HepG2 (cell line): Measurements from ENCODE around the gene KCNK7. TPM values are rescaled to one million over a fixed set of nuclear protein-coding genes. Genes with fewer than 3 reads are reported as not detected.

Source experiments
- ARNT ChIP-seq: fragments of 450-650 bp; IDR thresholded peaks from 2 replicates; pipeline ENCODE4 v1.6.1; 2017
- DZIP1 ChIP-seq: sonication (generic); formaldehyde crosslinking; IDR thresholded peaks from 2 replicates; pipeline ENCODE4 v1.5.0; 2020; ENCODE audit warnings: mild to moderate bottlenecking, missing genetic modification reagents
- EHMT2 ChIP-seq: fragments of 200-600 bp; sonication (generic); IDR thresholded peaks from 2 replicates; pipeline ENCODE4 v1.7.0; 2017; ENCODE audit warnings: antibody characterized with exemption, low read depth, low read length, borderline replicate concordance
- FOXM1 ChIP-seq: sonication (generic); formaldehyde crosslinking; IDR thresholded peaks from 2 replicates; pipeline ENCODE4 v1.5.0; 2020; ENCODE audit warnings: missing genetic modification reagents
- GABPB1 ChIP-seq: IDR thresholded peaks from 2 replicates; pipeline ENCODE4 v1.6.1; 2016; ENCODE audit warnings: mild to moderate bottlenecking, missing genetic modification reagents, moderate library complexity, missing compliant biosample characterization
- KMT2B ChIP-seq: IDR thresholded peaks from 2 replicates; pipeline ENCODE4 v1.6.1; 2016; ENCODE audit warnings: missing genetic modification reagents, missing compliant biosample characterization
- MXI1 ChIP-seq: IDR thresholded peaks from 3 replicates; pipeline ENCODE4 v1.6.1; 2012; ENCODE audit warnings: low read depth, low read length, inconsistent platforms, borderline replicate concordance
- NFYB ChIP-seq: sonication (generic); formaldehyde crosslinking; IDR thresholded peaks from 2 replicates; pipeline ENCODE4 v1.4.0; 2020; ENCODE audit warnings: missing genetic modification reagents
- NR2F6 ChIP-seq, 2 experiments: IDR thresholded peaks; 2 replicates each; pipeline ENCODE4 v1.6.1; 2016; ENCODE audit warnings: antibody characterized with exemption in 1 of 2, mild to moderate bottlenecking in 1 of 2
- PAWR ChIP-seq: sonication (generic); formaldehyde crosslinking; IDR thresholded peaks from 2 replicates; pipeline ENCODE4 v1.4.0; 2020; ENCODE audit warnings: missing genetic modification reagents, mild to moderate bottlenecking, borderline replicate concordance
- RFX3 ChIP-seq: IDR thresholded peaks from 2 replicates; pipeline ENCODE4 v1.6.1; 2016; ENCODE audit warnings: missing biosample characterization, missing genetic modification reagents
- SIN3A ChIP-seq: IDR thresholded peaks from 2 replicates; pipeline ENCODE4 v1.6.1; 2011; ENCODE audit warnings: low read depth, mild to moderate bottlenecking, control low read depth, low read length, borderline replicate concordance
- SP1 ChIP-seq, 2 experiments: fragments of 450-650 bp in 1 of 2; sonication (generic) in 1 of 2; formaldehyde crosslinking in 1 of 2; IDR thresholded peaks; 2 replicates each; pipeline versions ENCODE4 v1.4.0 to v1.6.1; 2016 to 2020; ENCODE audit warnings: missing genetic modification reagents in 1 of 2
- SP5 ChIP-seq: IDR thresholded peaks from 2 replicates; pipeline ENCODE4 v1.6.1; 2016; ENCODE audit warnings: low read depth, borderline replicate concordance
- THRA ChIP-seq: sonication (generic); formaldehyde crosslinking; IDR thresholded peaks from 2 replicates; pipeline ENCODE4 v1.4.0; 2020; ENCODE audit warnings: missing genetic modification reagents, borderline replicate concordance
- TRAFD1 ChIP-seq: sonication (generic); formaldehyde crosslinking; IDR thresholded peaks from 2 replicates; pipeline ENCODE4 v1.5.1; 2020; ENCODE audit warnings: missing genetic modification reagents, mild to moderate bottlenecking, borderline replicate concordance
- ZFP41 ChIP-seq: sonication (generic); formaldehyde crosslinking; IDR thresholded peaks from 2 replicates; pipeline ENCODE4 v1.4.0; 2020; ENCODE audit warnings: mild to moderate bottlenecking, missing genetic modification reagents, borderline replicate concordance
- ZMYM2 ChIP-seq: sonication (generic); formaldehyde crosslinking; IDR thresholded peaks from 2 replicates; pipeline ENCODE4 v1.8.0; 2022; ENCODE audit warnings: mild to moderate bottlenecking, missing genetic modification reagents
- ZNF367 ChIP-seq: sonication (generic); formaldehyde crosslinking; IDR thresholded peaks from 2 replicates; pipeline ENCODE4 v1.4.0; 2020; ENCODE audit warnings: missing genetic modification reagents, borderline replicate concordance
- ZNF414 ChIP-seq: sonication (generic); formaldehyde crosslinking; IDR thresholded peaks from 2 replicates; pipeline ENCODE4 v1.5.0; 2020; ENCODE audit warnings: missing genetic modification reagents
- ZNF496 ChIP-seq: sonication (generic); formaldehyde crosslinking; IDR thresholded peaks from 2 replicates; pipeline ENCODE4 v1.8.1; 2023; ENCODE audit warnings: mild to moderate bottlenecking, moderate library complexity, missing genetic modification reagents; ENCODE audit not compliant: insufficient replicate concordance
- ZNF772 ChIP-seq: sonication (generic); formaldehyde crosslinking; IDR thresholded peaks from 2 replicates; pipeline ENCODE4 v1.5.0; 2020; ENCODE audit warnings: mild to moderate bottlenecking, missing genetic modification reagents
- ZSCAN31 ChIP-seq: sonication (generic); formaldehyde crosslinking; IDR thresholded peaks from 2 replicates; pipeline ENCODE4 v1.5.0; 2020; ENCODE audit warnings: low read depth, mild to moderate bottlenecking, missing genetic modification reagents
- polyA plus RNA-seq, 8 experiments: library from polyadenylated mRNA; depleted of rRNA in 3 of 8; stranded (reverse) in 7 of 8; unstranded in 1 of 8; fragments of >200 nt; fragmentation: Illumina TruSeq in 4 of 8; extraction: Trizol in 4 of 8; gene quantifications; 2 replicates each; pipeline versions ENCODE4 v1.2.1 to v1.2.3, GENCODE V29; 2011 to 2016; ENCODE audit warnings: low read depth in 4 of 8, missing spikeins in 1 of 8, mixed read lengths in 1 of 8; ENCODE audit not compliant: insufficient read depth in 1 of 8
- total RNA-seq, 5 experiments: library from RNA; depleted of rRNA; stranded (reverse); fragments of >200 nt; fragmentation: Illumina TruSeq; extraction: Trizol; gene quantifications; 2 replicates each; pipeline ENCODE4 v1.2.3, GENCODE V29; 2016; ENCODE audit warnings: low read depth in 1 of 5

The KCNK7 gene
- total and polyA plus RNA-seq, 2 of the 13 experiments (the other 11 are each of a cell fraction or from before 2014, with no cell fraction given) = 0.11 TPM; not detected in 1

GRCh38 chr11:65558002-65558929 lies 37.3 kb downstream of the KCNK7 start, which contains the start of gene LTBP3 (continued):
- TF ChIP-seq DZIP1 (no peak), KMT2B (no peak), ZSCAN31 (CRISPR knock-in tag) (no peak), ARNT (no peak), NFYB (no peak), PAWR (CRISPR knock-in tag) (no peak), ZNF367 (CRISPR knock-in tag) (no peak), GABPB1 (CRISPR knock-in tag) (peak; percentile 44; the same call in 1 of the 2 replicates), ZFP41 (no peak), SP1 (IDR thresholded peaks at IDR 0.05) (no peak), SP1 (CRISPR knock-in tag; IDR thresholded peaks at IDR 0.05) (no peak), SP5 (CRISPR knock-in tag) (peak; percentile 53), ZNF496 (CRISPR knock-in tag) (no peak), THRA (peak; percentile 16; the same call in 1 of the 2 replicates), ZNF772 (CRISPR knock-in tag) (no peak), SIN3A (0 out of 2 replicates have a peak, but pooled peaks have one; percentile 21), RFX3 (CRISPR knock-in tag) (no peak), FOXM1 (CRISPR knock-in tag) (no peak), TRAFD1 (no peak), NR2F6 (IDR thresholded peaks at IDR 0.05) (no peak), NR2F6 (CRISPR knock-in tag; IDR thresholded peaks at IDR 0.05) (peak; percentile 5; the same call in 1 of the 2 replicates), ZMYM2 (CRISPR knock-in tag) (no peak), EHMT2 (no peak), ZNF414 (peak; percentile 77; the same call in 1 of the 2 replicates), MXI1 (no peak)
